ENCODE measurements around the gene USP15.

Gene USP15

DNA sequence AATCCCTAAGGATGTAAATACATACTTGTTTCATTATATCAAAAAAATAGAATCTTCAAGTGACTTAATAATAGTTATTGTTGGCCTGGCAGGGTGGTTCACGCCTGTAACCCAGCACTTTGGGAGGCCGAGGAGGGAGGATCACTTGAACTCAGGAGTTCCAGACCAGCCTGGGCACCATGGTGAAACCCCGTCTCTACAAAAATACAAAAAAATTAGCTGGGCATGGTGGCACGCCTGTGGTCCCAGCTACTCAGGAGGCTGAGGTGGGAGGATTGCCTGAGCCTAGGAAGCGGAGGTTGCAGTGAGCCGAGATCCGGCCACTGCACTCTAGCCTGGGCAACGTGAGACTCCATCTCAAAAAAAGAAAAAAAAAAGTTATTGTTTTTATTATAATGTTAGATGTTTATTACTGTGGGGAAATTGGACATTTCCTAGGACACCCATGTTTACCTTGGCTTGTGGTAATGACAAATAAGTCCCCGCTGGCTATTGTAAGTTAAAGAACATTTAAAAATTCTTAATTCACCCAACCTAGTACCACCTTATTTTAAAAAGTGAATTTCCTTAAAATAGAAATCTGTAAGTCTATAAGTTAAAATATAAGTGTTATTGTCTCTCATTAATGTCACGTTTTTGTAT, 1.8 kb downstream of the USP15 start:
- no peak for DNase-seq (ENCODE audit: low spot score)
- TF ChIP-seq, protein P1, sequence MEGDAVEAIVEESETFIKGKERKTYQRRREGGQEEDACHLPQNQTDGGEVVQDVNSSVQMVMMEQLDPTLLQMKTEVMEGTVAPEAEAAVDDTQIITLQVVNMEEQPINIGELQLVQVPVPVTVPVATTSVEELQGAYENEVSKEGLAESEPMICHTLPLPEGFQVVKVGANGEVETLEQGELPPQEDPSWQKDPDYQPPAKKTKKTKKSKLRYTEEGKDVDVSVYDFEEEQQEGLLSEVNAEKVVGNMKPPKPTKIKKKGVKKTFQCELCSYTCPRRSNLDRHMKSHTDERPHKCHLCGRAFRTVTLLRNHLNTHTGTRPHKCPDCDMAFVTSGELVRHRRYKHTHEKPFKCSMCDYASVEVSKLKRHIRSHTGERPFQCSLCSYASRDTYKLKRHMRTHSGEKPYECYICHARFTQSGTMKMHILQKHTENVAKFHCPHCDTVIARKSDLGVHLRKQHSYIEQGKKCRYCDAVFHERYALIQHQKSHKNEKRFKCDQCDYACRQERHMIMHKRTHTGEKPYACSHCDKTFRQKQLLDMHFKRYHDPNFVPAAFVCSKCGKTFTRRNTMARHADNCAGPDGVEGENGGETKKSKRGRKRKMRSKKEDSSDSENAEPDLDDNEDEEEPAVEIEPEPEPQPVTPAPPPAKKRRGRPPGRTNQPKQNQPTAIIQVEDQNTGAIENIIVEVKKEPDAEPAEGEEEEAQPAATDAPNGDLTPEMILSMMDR (conservative IDR thresholded peaks at IDR 0.05; ENCODE audit: low read depth): no peak
- no peak overlapping the region for H3K27ac ChIP-seq
- ChIA-PET CTCF (no interaction called here), POLR2A (ENCODE audit: low non-redundant PET) (no interaction called here)

DNA sequence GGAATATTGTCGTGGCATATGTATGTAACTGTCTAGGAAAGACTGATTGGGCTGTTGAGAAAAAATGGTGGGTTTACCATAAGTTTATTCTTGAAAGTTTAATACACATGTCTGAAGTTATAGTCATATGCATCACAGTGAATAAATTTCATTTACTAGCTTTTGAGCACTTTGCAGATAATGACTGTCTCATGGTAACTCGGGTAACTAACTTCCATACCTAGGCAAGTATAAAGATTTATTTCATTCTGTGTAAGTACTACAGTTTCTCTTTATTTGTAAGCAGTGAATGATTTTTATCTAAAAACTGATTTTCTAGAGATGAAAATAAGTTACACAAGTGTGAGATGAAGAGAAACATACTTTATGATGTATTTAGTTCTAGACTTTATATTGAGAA, 3.0 kb downstream of the USP15 start:
- ChIA-PET POLR2A (ENCODE audit: low non-redundant PET) (no interaction called here), CTCF (no interaction called here)
- no peak for DNase-seq (ENCODE audit: low spot score)
- no peak overlapping the region for H3K27ac ChIP-seq
- TF ChIP-seq, protein P1 (conservative IDR thresholded peaks at IDR 0.05; ENCODE audit: low read depth): no peak

DNA sequence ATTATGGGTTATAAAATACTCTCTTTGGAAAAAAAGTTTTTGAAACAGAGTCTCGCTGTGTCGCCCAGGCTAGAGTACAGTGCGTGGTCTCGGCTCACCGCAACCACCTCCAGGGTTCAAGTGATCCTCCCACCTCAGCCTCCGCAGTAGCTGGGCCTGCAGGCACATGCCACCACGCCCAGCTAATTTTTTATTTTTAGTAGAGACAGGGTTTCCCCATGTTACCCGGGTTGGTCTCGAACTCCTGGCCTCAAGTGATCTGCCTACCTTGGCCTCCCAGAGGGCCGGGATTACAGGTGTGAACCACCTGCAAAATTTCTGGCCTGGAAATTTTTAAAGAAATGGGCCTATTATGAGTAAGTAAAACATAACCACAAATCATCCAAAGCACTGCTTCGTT, 3.8 kb downstream of the USP15 start:
- TF ChIP-seq, protein P1 (conservative IDR thresholded peaks at IDR 0.05; ENCODE audit: low read depth): no peak
- no peak for DNase-seq (ENCODE audit: low spot score)
- CTCF ChIA-PET: interaction anchor here (0.6 kb wide), 1 partner anchor 48 kb away, joined by 3 read pairs; no protein-coding TSS in a partner anchor
- POLR2A ChIA-PET (ENCODE audit: low non-redundant PET): no interaction called here
- H3K27ac ChIP-seq: no peak overlapping the region

DNA sequence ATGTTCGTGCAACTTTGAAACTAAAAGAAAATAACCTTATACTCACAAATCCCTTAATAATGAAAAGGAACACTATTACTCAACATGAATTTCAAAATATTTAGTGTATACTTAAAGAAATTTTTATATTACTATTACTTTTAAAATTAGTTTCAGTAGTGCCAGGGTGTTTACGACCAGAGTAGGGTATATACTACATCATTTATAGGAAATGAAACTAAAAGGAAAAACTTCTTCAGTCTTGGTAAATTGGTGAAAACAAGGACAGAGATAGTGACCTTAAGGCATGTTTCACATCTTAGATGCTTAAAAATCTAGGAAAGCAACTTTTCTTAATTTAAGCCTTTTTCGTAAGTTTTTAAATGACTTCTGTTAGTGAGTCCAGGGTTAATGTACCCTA, 4.5 kb downstream of the USP15 start:
- ChIA-PET CTCF (no interaction called here), POLR2A (ENCODE audit: low non-redundant PET) (no interaction called here)
- DNase-seq (ENCODE audit: low spot score): no peak
- TF ChIP-seq, protein P1 (conservative IDR thresholded peaks at IDR 0.05; ENCODE audit: low read depth): no peak
- H3K27ac ChIP-seq: no peak overlapping the region

DNA sequence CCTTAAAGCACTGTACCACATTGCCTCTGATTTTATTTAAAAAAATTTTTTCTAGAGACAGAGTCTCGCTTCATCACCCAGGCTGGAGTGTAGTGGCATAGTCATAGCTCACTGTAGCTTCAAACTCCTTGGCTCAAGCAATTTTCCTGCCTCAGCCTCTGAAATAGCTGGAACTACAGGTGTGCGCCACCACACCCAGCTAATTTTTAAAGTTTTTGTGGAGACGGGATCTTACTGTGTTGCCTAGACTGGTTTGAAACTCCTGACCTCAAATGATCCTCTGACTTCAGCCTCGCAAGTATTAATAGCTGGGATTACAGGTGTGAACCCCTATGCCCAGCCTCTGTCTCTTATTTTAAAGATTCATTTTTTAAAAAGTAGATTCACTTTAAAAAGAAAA, 5.3 kb downstream of the USP15 start:
- ChIA-PET CTCF (interaction anchor here (0.5 kb wide), 1 partner anchor 259 kb away, joined by 3 read pairs; no protein-coding TSS in a partner anchor), POLR2A (ENCODE audit: low non-redundant PET) (no interaction called here)
- H3K27ac ChIP-seq: no peak overlapping the region
- TF ChIP-seq, protein P1 (conservative IDR thresholded peaks at IDR 0.05; ENCODE audit: low read depth): no peak
- no peak for DNase-seq (ENCODE audit: low spot score)

DNA sequence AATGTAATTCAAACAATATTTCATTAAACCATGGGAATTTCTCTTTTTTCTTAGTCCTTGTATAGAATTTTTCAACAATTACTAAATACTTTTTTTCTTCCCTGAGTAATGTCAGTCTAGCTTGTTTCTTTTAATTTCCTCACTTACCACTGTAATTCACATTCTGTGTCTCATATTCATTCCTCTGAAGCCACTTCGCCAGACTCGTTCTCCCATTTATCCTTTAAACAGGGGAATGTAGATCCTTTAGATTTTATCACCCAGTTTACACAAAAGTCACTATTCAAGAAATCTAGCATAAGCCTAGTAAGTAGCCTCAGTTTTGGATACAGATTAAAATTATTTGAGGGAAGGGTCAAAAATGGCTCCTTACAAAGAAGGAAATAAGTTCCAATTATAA, 6.8 kb downstream of the USP15 start:
- no peak for DNase-seq (ENCODE audit: low spot score)
- CTCF ChIA-PET: no interaction called here
- no peak overlapping the region for H3K27ac ChIP-seq
- TF ChIP-seq, protein P1 (conservative IDR thresholded peaks at IDR 0.05; ENCODE audit: low read depth): no peak
- POLR2A ChIA-PET (ENCODE audit: low non-redundant PET): no interaction called here

All from RWPE1 (cell line).